ENCODE data around the gene KIAA1328. TPM values are rescaled to one million over a fixed set of nuclear protein-coding genes. Genes with fewer than 3 reads are reported as not detected.

KIAA1328 gene
- total RNA-seq, 4 donors from 2014 or later, result 3.4 to 8.3 (median 6.6) TPM

DNA sequence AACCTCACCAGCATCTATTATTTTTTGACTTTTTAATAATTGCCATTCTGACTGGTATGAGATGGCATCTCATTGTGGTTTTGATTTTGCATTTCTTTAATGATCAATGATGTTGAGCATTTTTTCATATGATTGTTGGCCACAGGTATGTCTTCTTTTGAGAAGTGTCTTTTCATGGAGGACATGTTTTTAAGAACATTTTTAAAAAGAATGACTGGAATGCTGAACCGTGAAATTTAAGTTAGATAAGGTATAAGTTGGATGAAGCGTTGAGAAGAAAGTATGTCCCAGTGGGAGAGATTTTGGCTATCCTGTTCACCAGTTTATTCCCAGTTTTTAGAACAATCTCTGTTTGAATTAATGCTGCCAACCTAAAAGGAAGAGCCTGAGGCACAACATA is 370.8 kb downstream of the KIAA1328 start:
- in situ Hi-C loops (cut with MboI; ENCODE audit: low sequenced_read_pairs in 4 of 4), result loop anchor here in 1 of 4 donors (25.0 kb wide), 1 partner anchor 112 kb away; no protein-coding TSS in a partner anchor
- intact Hi-C loops (cut with DNase I; ENCODE audit: low total_unique reads), result no loop called here
- no peaks in the 10 kb centered on the region for H3K27me3 ChIP-seq
- no peaks in the 10 kb centered on the region for H3K9me3 ChIP-seq
- no peak overlapping the region for H3K4me3 ChIP-seq
- TF ChIP-seq CTCF (IDR thresholded peaks at IDR 0.05 in 4 of 5, conservative IDR thresholded peaks at IDR 0.05 in 1 of 5), result no peak
- no peak for TF ChIP-seq POLR2A (IDR thresholded peaks at IDR 0.05)
- ATAC-seq, result no peak
- no peak for DNase-seq
- H3K27ac ChIP-seq, result no peak overlapping the region
- no peaks in the 10 kb centered on the region for H3K4me1 ChIP-seq
- H3K36me3 ChIP-seq, result no peaks in the 10 kb centered on the region

DNA sequence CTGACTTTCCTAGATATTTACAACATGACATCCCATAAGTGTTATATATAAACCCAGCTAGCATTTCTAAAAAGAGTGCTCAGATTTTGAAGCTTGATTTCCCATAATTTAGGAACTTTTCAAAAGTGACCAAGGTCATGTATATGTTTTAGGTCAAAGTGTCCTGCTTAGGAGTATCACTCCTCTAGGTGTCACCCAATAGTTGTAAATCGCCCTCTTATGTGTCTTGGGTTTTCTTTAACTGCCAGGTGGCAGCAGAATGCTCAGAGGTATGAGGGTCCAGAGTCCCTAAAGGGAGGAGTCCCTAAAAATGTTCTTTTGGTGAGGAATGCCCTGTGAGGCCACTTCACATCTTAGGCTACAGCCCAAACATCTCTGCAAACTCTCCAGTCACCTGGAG is 378.4 kb downstream of the KIAA1328 start:
- Histone ChIP-seq H3K4me3 (no peak overlapping the region), H3K27me3 (no peaks in the 10 kb centered on the region), H3K4me1 (no peaks in the 10 kb centered on the region), H3K36me3 (no peaks in the 10 kb centered on the region), H3K9me3 (no peaks in the 10 kb centered on the region), H3K27ac (no peak overlapping the region)
- DNase-seq (no peak), ATAC-seq (no peak)
- TF ChIP-seq POLR2A (IDR thresholded peaks at IDR 0.05) (no peak), CTCF (IDR thresholded peaks at IDR 0.05 in 4 of 5, conservative IDR thresholded peaks at IDR 0.05 in 1 of 5) (no peak)
- in situ Hi-C loops (cut with MboI; ENCODE audit: low sequenced_read_pairs in 4 of 4) (no loop called here), intact Hi-C loops (cut with DNase I; ENCODE audit: low total_unique reads) (no loop called here)

DNA sequence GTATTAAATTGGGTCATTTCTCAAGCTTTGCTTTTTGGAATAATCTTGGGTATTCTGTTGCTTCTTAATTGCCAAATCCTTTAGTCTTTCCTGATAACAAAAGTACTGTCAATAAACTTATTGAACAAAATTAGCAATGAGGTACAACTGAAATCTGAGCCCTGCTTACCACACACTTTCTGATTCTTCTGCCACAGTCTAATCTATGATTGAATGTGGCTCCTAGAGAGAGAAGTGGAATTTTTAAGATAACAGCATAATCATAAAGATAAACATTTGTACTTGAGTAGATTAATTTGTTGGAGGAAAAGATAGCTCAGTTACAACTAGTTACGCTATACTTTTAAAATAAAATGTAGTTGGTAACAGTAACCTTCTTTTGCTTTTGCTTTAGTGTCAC is 381.9 kb downstream of the KIAA1328 start:
- Histone ChIP-seq H3K4me3 (no peak overlapping the region), H3K27me3 (no peaks in the 10 kb centered on the region), H3K4me1 (no peaks in the 10 kb centered on the region), H3K9me3 (no peaks in the 10 kb centered on the region), H3K36me3 (no peaks in the 10 kb centered on the region), H3K27ac (no peak overlapping the region)
- intact Hi-C loops (cut with DNase I; ENCODE audit: low total_unique reads), result no loop called here
- ATAC-seq (no peak), DNase-seq (no peak)
- TF ChIP-seq POLR2A (IDR thresholded peaks at IDR 0.05) (no peak), CTCF (IDR thresholded peaks at IDR 0.05 in 4 of 5, conservative IDR thresholded peaks at IDR 0.05 in 1 of 5) (no peak)
- in situ Hi-C loops (cut with MboI; ENCODE audit: low sequenced_read_pairs in 4 of 4), result no loop called here

DNA sequence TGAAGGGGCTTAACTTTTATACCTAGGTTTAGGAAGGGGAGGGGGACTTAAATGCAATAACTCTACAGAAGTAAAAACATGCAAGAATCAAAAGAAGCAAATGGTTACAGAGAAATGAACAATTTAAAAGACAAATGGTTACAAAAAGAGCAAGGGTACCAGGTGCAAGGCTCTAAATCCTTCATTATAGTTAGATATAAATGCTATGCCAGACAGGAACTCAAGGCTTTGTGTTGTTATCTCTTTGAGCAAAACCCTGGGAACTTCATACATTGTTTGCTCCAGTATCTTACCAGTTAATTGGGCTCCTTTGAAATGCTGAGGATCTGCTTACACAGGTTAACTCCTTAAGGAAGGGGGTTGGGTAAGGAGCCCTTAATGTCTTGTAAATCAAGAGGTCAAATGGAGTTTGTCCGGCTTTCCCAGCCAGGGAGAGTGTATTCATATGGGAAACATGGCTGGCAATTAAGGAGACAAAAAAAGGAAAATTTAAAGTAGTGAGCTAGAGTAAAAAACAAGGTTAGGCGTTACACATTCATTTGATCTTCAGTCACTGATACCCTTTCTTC is 389.2 kb downstream of the KIAA1328 start:
- in situ Hi-C loops (cut with MboI; ENCODE audit: low sequenced_read_pairs in 4 of 4) (no loop called here), intact Hi-C loops (cut with DNase I; ENCODE audit: low total_unique reads) (no loop called here)
- no peak for ATAC-seq
- Histone ChIP-seq H3K4me1 (no peaks in the 10 kb centered on the region), H3K36me3 (no peaks in the 10 kb centered on the region), H3K27me3 (no peaks in the 10 kb centered on the region), H3K27ac (no peak overlapping the region), H3K4me3 (no peak overlapping the region), H3K9me3 (no peaks in the 10 kb centered on the region)
- no peak for TF ChIP-seq CTCF (IDR thresholded peaks at IDR 0.05 in 4 of 5, conservative IDR thresholded peaks at IDR 0.05 in 1 of 5)
- no peak for TF ChIP-seq POLR2A (IDR thresholded peaks at IDR 0.05)
- DNase-seq, result no peak

GRCh38 chr18:37219257-37219656 is 390.3 kb downstream of the KIAA1328 start:
- ATAC-seq (no peak), DNase-seq (no peak)
- Histone ChIP-seq H3K27me3 (no peaks in the 10 kb centered on the region), H3K4me3 (no peak overlapping the region), H3K9me3 (no peaks in the 10 kb centered on the region), H3K4me1 (no peaks in the 10 kb centered on the region), H3K27ac (no peak overlapping the region), H3K36me3 (no peaks in the 10 kb centered on the region)
- TF ChIP-seq CTCF (IDR thresholded peaks at IDR 0.05 in 4 of 5, conservative IDR thresholded peaks at IDR 0.05 in 1 of 5) (no peak), POLR2A (IDR thresholded peaks at IDR 0.05) (no peak)
- in situ Hi-C loops (cut with MboI; ENCODE audit: low sequenced_read_pairs in 4 of 4) (no loop called here), intact Hi-C loops (cut with DNase I; ENCODE audit: low total_unique reads) (no loop called here)
